DMS153 treated with DMSO at 0.1 percent for 48 hours (cell line): ENCODE measurements around the gene RASD2.
"Not testable (repeated sequence)": the region's sequence is repeated elsewhere in the genome, so short reads cannot be mapped to it uniquely, and the experiment has no call there.

Experiments
- DNase-seq: peaks from one replicate; lab custom pipeline; 2025; ENCODE audit not compliant: unreplicated experiment; lab: John Stamatoyannopoulos, UW

RASD2 gene, protein sequence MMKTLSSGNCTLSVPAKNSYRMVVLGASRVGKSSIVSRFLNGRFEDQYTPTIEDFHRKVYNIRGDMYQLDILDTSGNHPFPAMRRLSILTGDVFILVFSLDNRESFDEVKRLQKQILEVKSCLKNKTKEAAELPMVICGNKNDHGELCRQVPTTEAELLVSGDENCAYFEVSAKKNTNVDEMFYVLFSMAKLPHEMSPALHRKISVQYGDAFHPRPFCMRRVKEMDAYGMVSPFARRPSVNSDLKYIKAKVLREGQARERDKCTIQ

DNA sequence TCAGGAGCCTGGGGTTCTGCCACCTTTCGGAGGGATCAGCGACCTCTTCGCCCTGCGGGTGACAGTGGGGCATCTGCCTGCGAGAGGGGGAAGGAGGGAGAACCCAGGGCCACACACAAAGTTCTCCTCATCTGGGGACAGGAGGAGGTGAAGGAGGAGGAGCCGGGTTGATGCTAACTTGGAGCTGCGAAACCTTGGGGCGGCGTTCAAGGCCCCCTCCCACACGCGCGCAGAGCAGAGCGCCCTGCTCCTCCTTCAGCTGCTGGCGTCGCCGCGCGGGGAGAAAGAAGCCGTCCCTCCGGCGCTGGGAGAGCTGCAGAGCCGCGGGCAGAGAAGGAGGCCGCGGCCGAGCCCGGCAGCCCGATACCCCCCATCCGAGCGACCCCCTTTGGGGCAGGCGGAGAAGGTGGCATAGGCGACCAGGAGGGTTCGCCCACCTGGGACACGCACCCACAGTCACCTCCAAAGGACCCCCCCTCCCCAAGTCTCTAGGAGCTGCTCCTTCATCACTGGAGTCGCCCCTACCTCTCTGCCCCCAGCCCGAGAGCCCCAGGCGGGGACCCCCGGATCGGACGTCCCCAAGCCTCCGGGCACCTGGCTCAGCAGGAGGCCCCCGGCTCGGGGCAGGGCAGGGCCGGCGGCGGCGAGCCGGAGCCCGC lies at the start of gene RASD2:
TSS of gene RASD2 (plus strand) at position 237 of the 659 bp plus-strand sequence. CDS start 5,979 bp downstream, outside the sequence.
- DNase-seq: no peak

DNA sequence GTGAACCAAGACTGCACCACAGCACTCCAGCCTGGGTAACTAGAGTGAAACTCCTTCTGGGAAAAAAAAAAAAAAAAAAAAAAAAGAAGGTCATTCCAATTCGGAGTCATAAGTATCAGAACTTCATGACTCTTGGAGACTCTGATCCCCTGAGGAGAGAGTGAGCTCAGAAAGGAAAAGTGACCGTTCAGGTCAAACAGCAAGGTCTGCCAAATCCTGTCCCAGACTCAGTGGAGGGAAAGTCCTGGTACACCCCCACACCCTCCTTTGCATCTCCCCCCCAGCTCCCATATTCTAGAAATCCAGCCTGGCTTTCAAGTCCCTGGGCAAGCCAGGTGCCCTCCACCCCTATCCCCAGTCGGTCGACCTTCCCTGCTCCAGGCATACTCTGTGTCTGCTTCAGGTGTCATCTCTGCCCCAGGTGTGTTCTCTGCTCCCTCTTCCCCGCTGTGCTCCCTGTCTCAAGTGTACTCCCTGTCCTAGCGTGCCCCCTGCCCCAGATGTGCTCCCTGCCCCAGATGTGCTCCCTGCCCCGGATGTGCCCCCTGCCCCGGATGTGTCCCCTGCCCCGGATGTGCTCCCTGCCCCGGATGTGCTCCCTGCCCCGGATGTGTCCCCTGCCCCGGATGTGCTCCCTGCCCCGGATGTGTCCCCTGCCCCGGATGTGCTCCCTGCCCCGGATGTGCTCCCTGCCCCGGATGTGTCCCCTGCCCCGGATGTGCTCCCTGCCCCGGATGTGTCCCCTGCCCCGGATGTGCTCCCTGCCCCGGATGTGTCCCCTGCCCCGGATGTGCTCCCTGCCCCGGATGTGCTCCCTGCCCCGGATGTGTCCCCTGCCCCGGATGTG lies 49.3 kb upstream of the RASD2 start:
- not testable (repeated sequence) for DNase-seq

DNA sequence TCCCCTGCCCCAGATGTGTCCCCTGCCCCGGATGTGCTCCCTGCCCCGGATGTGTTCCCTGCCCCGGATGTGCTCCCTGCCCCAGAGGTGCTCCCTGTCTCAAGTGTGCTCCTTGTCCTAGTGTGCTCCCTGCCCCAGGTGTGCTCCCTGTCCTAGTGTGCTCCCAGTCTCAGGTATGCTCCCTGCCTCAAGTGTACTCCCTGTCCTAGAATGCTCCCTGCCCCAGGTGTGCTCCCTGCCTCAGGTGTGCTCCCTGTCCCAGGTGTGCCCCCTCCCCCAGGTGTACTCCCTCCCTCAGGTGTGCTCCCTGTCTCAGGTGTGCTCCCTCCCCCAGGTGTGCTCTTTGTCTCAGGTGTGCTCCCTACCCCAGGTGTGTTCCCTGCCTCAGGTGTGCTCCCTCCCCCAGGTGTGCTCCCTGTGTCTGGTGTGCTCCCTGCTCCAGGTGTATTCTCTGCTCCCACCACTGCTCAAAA lies 48.7 kb upstream of the RASD2 start:
- DNase-seq: no peak

DNA sequence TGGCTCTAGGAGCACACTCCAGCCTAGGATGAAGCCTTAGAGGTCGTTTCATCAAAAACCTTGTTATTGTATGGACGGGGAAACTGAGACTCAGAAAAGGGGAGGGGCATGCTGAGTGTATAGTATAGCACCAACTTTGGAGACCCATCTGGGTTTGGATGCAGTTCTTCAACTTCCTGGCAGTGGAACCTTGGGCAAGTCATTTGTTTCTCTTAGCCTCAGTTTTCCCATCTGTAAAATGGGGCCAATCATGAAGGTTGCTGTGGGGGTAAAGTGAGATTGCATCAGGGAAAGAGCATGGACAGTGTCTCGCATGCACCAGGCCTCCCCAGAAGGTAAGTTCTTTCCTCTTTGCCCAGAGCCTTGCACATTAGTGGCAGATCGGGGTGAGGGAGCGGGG lies 47.6 kb upstream of the RASD2 start:
- no peak for DNase-seq

DNA sequence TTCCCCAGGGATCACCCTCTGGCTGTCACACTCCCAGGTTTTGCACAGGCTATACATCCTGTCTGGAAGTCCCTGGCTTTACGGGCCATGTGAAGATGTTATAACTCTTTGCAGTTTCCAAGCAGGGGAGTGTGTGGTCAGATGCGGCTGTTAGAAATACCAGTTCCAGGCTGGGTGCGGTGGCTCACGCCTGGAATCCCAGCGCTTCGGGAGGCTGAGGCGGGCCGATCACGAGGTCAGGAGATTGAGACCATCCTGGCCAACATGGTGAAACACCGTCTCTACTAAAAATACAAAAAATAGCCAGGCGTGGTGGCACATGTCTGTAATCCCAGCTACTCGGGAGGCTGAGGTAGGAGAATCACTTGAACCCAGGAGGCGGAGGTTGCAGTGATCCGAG lies 44.9 kb upstream of the RASD2 start:
- not testable (repeated sequence) for DNase-seq

DNA sequence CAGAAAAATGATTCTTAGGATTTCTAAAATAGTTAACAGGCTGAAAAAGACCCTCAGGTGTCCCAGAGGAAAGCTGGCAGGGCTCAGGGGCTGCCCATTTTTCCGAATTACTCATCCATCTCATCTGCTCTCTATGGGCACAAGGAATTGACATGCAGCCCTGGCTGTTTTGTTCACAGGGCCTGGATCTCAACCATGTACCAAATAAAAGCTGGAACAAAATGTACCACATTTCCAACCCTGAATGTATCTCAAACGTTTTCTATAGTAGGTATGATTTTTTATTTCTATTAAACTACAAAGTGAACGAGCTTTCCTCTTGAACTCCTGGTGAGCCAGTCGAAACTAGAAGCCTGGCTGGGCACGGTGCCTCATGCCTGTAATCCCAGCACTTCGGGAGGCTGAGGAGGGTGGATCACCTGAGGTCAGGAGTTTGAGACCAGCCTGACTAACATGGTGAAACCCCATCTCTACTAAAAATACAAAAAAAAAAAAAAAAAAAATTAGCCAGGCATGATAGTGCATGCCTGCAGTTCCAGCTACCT lies 43.8 kb upstream of the RASD2 start:
- DNase-seq: no peak

DNA sequence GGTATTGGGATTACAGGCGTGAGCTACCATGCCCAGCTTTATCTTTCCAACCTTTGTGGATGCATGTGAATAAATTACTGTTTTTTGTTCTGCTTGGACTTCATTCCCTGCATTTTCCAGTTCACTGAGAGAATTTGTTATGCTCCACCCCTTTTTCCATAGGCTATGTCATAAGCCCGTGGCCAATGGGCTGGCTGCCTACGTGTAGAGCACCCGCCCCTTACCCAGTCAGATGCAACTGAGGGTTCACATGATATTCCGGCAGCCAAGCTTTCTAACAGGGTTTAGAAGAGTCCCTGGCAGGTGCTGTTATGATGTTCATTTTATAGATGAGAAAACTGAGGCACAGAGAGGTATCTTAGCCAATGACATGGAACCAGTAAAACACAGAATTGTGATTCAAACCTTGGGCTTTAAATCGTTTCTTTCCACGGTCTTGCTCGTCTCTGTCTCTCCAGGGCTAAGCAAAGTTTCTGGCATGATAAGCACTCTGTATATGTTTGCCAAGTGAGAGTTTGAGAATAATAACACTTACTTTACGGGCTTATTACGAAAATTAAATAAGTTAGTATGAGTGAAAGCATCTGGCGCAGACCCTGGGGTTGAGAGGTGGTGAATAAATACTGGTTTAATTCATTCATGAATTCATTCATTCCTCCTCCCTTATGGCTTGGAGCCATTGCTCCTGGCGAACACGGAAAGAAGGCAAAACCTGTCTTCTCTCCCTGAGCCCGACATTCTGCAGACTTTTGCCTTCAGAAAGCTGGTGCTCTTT lies 42.4 kb upstream of the RASD2 start:
- DNase-seq: no peak

DNA sequence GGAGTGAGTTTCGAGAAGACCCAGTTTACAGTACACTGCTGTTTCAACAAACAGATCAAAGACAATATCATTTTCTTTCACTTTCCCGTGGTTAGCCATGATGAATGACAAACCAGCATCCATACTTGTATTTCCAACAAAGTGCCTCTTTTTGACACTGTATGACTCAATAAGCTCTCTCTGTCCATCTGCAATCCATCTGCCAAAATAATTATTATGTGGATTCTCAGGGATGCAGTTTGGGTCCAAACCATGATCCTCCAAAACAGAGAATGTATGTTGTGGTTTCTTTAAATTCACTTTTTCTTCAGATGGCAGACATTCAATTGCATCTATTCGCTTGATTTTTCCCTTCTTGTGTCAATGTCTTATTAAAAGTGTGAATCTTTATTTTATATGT lies 37.8 kb upstream of the RASD2 start:
- no peak for DNase-seq

DNA sequence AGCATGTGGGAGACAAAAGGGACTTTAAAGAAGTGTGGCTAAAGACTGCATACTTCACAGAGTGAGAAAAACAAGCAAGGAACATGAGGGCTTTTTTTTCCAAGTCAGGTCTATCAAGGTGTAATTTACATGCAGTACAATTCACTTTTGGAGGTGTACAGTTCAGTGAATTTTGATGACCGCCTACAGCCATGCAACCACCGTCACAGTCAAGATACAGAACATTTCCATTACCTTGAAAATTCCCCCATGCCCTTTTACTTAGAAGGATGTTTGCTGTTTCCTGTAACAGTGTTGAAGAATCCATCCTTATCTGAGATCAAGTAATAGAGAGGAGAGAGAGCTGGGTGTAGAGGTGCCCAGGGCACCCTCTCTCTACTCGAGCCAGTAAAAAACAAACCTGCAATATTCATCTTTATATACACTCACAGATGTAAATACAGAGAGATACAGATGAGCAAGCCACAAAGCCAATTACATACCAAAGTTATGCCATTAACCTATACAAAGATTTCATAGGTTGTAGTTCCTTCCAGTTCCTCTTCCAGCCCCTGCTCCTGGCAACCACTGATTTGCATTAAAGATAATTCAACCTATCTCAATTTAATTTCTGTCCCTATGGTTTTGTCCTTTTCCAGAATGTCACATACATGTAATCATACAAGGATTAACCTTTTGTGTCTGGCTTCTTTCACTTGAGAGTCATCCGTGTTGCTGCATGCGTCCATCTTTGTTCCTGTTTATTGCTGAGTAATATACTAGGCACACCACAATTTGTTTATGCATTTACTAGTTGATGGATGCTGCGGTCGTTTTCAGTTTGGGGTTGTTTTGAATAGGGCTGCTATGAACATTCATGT lies 35.0 kb upstream of the RASD2 start:
- no peak for DNase-seq

DNA sequence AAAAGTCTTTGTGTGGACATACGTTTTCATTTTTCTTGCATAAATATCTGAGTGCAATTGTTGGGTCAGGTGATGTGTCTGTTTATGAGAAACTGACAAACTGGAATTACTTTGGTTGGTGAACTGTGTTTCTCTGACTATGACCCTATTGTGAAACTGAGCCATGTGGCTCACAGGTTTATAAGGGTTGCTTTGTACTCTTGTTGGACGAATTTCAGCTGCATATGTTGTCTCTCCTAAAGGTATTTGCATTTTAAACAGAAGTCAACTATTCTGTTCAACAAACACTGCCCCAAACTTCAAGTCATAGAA lies 34.4 kb upstream of the RASD2 start:
- no peak for DNase-seq

DNA sequence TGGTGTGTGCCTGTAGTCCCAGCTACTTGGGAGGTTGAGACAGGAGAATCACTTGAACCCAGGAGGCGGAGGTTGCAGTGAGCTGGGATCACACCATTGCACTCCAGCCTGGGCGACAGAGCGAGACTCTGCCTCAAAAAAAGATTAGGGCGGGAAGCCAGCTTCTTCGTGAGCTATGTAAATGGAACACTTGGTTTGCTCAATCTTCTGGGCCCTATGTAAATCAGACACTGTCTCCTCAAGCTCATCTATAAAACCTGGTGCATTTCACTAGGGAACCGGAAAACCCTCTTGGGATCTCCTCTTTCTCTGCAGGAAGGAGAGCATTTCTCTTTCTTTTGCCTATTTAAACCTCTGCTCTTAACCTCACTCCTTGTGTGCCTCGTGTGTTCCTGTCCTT lies 32.8 kb upstream of the RASD2 start:
- not testable (repeated sequence) for DNase-seq

DNA sequence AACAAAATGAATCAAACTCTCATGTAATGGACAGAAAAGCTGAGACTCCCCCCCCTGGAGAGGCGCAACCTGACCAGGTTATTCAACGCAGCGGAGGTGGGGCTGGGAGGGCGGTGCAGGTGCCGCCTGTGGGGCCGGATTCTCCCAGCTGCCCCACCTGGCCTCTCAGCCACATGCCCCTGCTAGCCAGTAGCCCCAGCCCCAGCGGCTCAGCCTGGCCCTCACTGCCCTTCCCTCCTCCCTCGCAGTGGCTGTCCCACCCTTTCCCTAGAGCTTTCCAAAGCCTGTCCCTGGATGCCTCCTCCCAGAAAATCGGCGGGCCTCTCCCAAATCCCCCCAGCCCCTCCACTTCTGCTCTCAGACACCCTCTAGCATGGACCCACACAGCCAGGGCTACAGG lies 31.2 kb upstream of the RASD2 start:
- DNase-seq: no peak

DNA sequence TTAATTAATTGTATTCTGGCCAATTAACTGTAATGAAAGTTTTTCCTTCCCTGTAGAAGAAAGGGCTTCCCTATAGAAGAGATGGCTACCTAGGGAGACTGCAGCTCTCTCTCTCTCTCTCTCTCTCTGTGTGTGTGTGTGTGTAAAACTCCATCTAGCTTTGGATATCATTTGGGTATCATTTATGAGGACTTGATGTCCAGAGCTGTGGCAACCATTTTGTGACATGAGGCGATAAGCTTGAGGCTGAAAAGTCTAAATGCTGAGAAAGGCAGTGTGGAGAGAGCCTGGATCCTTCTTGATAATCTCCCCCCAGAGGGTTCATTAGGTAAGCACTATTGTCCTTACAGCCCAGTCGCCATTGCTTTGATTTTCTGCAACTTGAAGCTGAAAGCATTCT lies 30.7 kb upstream of the RASD2 start:
- DNase-seq: no peak

DNA sequence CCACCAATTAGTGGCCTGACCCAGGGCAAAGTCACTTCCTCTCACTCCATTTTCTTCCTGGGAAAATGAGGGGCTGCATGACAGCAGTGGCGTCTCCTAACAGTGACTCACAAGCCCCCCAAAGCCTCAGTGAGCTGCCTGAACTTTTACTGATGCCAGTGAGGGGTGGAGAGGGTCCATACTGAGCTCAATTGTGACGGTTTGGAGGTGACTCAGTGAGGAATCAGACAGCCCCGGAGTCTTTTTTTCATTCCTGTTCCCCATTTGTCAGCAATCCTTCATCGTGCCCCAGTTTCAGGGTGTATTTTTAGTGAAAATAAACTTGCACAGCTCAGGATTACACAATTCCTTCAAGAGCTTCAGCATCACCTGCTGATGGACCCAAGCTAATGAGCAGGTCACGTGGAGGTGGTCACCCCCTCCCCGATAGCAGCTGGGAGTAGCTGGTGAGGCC lies 30.1 kb upstream of the RASD2 start:
- DNase-seq: no peak

DNA sequence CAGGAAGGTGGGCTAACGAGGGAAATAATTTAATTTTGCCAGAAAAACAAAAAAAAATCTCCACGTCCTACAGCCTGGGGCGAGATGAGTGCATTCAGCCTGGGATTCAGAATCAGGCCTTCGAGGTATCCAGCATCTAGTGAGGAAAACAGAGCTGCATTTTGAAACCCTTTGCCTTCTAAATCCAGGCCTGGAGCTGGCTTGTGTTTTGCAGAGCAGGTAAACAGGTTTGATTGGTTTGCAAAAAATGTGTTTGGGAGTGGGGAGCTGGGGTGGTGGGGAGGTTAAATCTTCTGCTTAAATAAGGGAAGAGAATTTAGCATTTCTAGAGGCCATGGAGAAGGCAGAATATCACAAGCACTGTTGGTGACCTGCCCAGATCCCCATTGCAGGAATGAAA lies 29.7 kb upstream of the RASD2 start:
- DNase-seq: no peak

DNA sequence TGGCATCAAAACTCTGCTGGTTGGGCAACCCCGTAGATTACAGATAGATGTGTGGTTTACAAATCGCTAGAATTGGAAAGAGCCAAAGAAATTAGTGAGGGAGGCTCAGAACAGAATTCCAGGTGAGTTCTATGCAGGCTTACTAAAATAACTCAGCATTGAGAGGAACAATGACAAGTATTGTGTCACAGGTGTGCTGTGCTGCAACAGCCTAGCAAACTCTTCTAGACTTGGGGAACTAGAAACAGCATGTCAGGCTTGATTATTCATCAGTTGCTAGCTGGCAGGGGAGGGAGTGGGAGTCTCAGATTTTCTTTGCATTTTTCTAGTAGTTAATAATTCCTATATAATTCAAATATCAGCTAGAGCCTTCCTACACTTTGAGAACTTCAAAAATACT lies 26.3 kb upstream of the RASD2 start:
- no peak for DNase-seq

DNA sequence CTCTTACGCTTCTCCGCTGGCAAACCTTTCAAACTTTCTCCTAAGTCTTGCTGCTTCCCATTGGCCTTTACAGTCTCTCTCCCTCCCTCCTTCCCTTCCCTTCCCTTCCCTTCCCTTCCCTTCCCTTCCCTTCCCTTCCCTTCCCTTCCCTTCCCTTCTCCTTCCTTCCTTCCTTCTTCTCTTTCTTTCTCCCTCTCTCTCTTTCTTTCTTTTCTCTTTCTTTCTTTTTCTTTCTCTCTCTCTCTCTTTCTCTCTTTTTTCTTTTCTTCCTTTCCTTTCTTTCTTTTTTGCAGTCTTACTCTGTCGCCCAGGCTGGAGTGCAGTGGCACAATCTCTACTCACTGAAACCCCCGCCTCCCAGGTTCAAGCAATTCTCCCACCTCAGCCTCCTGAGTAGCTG lies 24.7 kb upstream of the RASD2 start:
- not testable (repeated sequence) for DNase-seq

DNA sequence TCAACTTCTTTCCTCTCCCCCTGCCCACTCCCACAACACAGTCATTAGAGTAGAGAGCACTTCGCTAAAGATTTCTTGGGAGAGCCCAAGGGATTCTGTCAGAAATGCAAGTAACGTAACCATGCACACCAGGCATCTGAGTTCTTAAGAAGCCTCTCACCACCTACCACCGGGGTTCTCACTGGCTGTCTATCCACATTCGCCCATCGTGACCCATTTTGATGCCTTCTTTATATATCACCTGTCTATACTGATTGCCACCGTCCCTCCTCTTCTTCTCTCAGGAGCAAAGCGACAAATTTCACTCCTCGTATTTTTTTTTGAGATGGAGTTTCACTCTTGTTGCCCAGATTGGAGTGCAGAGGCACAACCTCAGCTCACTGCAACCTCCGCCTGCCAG lies 23.9 kb upstream of the RASD2 start:
- DNase-seq: no peak

DNA sequence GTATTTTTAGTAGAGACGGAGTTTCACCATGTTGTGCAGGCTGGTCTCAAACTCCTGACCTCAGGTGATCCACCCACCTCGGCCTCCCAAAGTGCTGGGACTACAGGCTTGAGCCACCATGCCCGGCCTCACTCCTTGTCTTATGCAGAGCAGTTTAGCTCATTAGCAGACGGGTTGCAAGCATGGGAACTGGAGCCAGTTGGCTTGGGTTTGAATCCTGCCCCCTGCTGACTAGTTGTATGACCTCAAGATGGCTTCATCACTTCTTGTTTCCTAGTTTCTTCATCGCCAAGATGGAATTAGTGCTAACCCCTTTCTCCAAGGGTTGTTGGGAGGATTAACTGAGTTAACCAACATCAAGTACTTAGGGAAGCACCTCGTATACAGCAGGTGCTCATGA lies 23.4 kb upstream of the RASD2 start:
- no peak for DNase-seq
